NOMO-1 treated with dmso at 0.1 percent for 144 hours (cell line): Measurements from ENCODE around the gene GPI.
"Not testable (repeated sequence)": the region's sequence is repeated elsewhere in the genome, so short reads cannot be mapped to it uniquely, and the experiment has no call there.

Experiments used
- DNase-seq: peaks from one replicate; lab custom pipeline; 2025; ENCODE audit not compliant: unreplicated experiment; lab: John Stamatoyannopoulos, UW

Gene GPI

DNA sequence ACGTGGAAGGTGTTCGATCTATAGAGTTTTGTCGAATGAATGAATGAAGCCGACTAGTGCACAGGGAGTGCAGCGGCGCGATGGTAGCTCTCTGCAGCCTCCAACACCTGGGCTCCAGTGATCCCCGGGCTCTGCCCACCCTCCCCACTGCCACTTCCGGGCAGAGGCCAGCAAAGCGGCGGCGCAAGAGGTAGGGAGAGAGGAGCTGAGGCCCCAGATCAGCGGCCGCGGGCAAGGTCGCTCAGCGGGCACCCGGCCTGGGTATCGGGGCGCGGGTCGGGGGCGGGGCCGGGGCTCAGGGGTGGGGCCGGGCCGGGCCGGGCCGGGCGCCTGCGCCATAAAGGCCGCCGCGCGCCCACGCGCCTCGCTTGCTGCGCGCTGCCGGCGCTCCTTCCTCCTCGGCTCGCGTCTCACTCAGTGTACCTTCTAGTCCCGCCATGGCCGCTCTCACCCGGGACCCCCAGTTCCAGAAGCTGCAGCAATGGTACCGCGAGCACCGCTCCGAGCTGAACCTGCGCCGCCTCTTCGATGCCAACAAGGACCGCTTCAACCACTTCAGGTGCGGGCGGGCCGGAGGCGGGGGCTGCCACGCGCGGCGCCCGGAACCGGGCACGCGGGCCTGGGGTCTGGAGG lies at the start of gene GPI:
TSS of gene GPI (plus strand) at position 367 of the 633 bp plus-strand sequence. CDS start at position 438, 71 bp downstream.
- DNase-seq: peak; percentile 19

DNA sequence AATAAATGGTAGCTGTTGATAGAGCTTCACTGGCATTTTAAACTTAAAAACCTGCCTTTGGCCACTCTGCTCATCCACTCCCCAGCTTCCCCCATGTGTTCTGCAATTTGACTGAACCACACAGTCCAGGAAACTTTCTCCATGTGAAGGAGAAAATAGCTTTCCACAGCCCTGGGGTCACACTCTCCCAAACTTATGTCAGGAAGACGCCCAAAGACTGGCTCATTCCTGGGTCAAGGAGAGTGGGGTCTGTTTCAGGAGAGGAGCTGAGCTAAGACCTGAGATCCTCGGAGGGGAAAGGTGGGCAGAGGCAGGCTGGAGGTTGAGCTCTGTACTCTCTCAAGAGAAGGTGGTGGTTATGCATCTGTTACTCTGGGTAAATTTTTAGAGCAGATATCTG lies 48.7 kb upstream of the GPI start:
- no peak for DNase-seq

- no peak for DNase-seq
These were observed 48.2 kb upstream of the GPI start for GRCh38 chr19:34316741-34317301.

- no peak for DNase-seq
These were observed 47.6 kb upstream of the GPI start for GRCh38 chr19:34317311-34317927.

- no peak for DNase-seq
These were observed 45.8 kb upstream of the GPI start for GRCh38 chr19:34319230-34319585.

DNA sequence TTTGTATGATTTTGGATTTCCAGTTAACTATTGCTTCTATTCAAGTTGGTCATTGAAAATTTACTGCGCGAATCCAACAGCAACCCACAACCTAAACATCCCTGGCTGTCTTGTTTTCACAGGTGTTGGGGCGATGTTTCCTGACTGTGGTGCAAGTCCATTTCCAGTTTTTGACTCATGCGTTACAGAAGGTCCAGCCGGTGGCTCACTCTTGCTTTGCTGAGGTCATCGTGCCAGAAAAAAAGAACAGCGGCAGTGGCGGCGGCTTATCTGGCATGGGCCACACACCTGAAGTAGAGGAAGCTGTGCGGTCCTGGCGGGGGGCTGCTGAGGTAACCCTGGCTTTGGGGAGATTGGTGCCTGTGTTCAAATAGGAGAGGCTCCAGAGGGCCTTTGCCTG lies 45.2 kb upstream of the GPI start:
- no peak for DNase-seq

DNA sequence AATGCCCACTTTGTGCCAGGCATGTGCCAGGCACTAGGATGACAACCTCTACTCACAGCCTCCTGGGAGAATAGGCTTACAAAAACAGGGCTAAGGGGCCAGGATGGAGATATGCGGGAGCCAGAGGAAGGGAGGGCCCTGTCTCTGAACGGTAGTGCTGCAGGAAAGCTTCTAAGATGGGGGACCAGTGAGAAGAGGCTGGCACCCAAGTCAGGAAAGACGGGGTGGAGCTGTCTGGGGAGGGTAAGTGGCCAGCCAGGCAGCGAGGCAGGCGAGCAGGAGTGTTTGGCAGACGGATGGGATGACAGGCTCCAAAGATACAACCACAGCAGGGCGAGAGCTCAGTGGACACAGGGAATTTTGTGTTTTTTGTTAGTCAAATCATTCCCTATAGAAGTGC lies 44.7 kb upstream of the GPI start:
- DNase-seq: no peak

DNA sequence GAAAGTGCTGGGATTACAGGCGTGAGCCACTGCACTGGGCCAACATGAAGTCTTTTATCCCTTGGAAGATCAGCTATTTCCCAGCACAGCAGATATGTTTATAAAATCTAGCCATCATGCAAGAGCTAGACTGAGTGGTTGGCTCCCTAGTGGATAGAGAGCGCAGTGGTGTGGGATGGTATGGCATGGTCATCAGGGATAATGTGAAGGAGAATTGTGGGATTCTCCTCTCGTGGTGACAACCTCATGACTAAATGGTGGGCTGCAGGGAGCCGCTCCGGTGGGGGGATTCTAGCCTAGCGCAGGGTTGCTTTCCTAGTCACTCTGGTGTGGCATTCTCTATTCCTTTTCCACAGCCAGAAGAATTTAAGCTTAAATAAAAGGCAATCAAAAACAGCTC lies 43.3 kb upstream of the GPI start:
- no peak for DNase-seq

- no peak for DNase-seq
These were observed 41.4 kb upstream of the GPI start for GRCh38 chr19:34323433-34324204.

DNA sequence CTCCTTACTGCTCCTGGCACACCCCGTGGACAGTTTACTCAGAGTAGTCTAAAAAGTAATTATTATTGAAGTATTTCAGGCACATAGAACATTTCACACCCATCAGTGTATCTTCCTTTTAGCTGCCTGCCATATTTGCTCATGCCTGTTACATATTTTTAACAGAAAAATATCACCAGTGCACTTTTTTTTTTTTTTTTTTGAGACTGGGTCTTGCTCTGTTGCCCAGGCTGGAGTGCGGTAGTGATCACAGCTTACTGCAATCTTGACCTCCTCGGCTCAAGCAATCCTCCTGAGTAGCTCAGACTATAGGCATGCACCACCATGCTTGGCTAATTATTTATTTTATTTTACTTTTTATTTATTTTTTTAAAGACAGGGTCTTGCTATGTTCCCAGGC lies 40.7 kb upstream of the GPI start:
- no peak for DNase-seq

- DNase-seq: no peak
These were observed 39.8 kb upstream of the GPI start for GRCh38 chr19:34325181-34325580.

- DNase-seq: no peak
These were observed 38.8 kb upstream of the GPI start for GRCh38 chr19:34325981-34326787.

DNA sequence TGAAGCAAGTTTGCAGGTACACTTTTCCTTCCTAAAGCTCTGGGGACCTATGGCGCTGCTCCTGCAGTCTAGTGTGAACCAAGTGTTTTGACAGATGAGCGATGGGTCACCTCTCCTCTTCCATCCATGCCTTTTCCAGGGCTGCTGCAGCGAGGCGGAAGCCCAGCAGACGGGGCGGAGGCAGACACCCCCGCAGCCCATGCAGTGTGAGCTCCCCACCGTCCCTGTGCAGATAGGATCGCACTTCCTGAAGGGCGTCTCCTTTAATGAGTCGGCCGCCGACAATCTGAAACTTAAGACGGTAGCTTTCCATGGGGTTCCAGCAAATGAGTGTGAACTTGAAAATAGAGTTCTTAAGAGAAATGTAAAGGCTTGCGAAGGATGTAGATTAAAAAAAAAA lies 37.1 kb upstream of the GPI start:
- no peak for DNase-seq

- no peak for DNase-seq
These were observed 36.0 kb upstream of the GPI start for GRCh38 chr19:34328982-34329381.

- DNase-seq: no peak
These were observed 34.9 kb upstream of the GPI start for GRCh38 chr19:34330116-34330515.

DNA sequence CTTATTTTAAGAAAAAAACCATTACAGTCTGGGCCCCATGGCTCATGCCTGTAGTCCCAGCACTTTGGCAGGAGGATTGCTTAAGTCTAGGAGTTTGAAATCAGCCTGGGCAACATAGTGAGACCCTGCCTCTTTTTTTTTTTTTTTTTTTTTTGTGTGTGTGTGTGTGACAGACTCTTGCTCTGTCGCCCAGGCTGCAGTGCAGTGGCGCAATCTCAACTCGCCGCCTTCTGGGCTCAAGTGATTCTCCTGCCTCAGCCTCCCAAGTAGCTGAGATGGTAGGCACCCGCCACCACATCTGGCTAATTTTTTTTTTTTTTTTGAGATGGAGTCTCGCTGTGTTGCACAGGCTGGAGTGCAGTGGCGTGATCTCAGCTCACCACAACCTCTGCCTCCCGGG lies 34.4 kb upstream of the GPI start:
- DNase-seq: not testable (repeated sequence)

- DNase-seq: not testable (repeated sequence)
These were observed 33.4 kb upstream of the GPI start for GRCh38 chr19:34331596-34331995.

- DNase-seq: no peak
These were observed 32.8 kb upstream of the GPI start for GRCh38 chr19:34332027-34332760.

GRCh38 chr19:34335914-34336313 lies 29.1 kb upstream of the GPI start:
- no peak for DNase-seq

- peak; percentile 27 for DNase-seq
These were observed 28.2 kb upstream of the GPI start for GRCh38 chr19:34336781-34337271.
